ENCODE results near the gene DIAPH2.

The DIAPH2 gene

DNA sequence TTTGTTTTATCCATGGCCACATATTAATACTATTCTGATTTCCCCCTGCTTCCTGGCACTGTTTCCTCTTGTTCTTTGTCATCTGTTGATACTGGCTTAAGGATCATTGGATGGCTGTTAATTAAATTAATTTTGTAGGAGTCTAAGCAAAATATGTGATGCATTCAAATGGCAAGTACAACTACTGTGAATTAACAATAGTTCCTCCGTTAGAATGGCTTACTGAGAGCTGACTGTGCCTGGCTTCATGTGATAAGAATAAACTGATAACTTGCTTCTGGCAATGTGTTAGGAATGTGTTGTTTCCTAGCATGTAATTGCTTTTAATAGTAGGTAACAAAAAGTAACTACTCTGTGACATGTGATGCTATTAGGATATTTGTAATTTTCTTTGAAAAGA lies 297.5 kb downstream of the DIAPH2 start:
- no peak for DNase-seq

GRCh38 chrX:96984538-96984937 lies 299.9 kb downstream of the DIAPH2 start:
- no peak for DNase-seq

GRCh38 chrX:96985046-96985445 lies 300.4 kb downstream of the DIAPH2 start:
- no peak for DNase-seq

DNA sequence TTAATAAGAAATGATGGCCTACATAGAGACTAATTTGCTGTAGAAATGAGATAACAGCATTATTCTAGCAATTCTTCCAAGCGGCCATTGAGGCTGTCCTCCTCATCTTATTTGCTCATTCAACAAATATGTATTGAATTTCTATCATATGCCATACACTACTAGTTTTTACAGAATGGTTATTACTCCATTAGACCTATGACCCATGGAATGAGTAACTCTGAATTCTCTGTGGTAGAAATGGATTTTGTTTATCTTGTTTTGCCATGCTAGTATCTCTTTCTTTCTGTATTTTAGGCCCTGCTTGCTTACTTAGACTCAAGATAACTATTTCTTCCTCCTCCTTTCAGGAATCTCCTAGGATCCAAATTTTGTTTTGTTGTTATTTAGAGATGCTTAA lies 302.6 kb downstream of the DIAPH2 start:
- DNase-seq: no peak

DNA sequence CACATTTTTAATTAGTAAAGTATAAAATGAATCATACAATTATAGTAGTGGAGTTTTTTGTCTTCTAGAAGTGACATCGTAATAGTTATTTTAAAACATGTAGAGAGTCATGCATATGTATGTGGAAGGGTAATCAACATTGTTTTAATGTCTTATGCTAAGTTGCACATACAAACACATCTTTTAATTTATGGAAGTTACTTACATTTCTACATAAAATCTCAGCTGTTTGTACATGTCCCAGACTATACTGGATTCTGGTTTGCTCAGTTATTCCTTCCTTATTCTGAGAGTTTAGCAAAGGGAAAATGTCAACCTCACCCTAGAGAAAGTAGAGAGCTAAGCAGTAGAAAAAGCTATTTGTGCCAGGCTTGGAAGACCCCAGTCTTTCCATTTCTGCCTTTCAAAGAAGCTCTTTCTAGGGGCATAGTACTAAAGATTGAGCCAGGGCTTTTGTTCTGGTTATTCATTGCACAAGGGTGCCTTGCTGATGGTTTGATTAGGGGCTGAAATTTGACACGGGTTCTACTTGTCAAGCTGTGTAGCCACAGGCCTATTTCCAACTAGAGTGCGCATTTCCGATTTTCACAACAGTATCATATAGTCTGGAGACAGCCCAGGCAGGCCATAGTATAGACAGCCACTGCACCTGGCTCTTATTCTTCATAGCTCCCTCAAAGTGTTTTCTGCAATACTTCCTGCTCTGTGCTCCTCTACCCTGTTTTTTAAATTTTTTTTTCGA lies 305.4 kb downstream of the DIAPH2 start:
- DNase-seq: no peak

DNA sequence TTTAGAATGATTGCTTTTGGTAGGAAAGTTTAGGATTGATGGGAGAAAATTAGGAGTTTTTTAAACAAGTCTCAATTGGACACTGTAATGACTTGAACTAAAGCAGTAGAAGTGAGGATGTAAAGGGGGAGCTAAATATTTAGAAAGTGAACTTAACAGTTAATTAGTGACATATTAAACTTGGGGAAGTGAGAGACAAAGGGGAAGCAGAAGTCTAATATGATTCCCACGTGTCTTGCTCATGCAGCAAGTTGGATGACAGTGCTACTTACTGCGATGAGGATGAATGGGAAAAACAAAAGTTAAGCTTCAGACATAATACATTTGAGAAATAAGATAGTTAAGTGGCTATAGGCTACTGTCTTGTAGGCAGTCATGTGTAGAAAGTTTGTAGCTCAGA lies 309.5 kb downstream of the DIAPH2 start:
- no peak for DNase-seq

DNA sequence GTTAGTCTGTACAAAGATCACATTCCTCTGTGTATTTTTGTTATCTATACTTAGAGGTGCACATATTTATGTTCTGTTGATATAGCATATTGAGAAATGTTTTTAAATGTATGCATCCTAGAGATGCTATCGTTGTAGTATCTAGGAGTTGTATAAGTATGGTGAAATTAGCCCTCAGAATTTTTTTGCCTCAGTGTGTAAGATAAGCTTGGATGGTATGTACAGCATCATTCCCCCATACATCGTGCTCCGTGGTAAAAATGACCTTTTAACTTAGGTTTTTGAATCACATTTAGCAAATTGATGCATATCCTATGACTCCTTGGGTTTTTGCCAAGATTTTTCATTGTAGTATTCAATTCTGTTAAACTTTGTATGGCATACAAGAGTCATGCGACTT lies 312.6 kb downstream of the DIAPH2 start:
- DNase-seq: no peak

GRCh38 chrX:97000682-97001368 lies 316.2 kb downstream of the DIAPH2 start:
- no peak for DNase-seq

DNA sequence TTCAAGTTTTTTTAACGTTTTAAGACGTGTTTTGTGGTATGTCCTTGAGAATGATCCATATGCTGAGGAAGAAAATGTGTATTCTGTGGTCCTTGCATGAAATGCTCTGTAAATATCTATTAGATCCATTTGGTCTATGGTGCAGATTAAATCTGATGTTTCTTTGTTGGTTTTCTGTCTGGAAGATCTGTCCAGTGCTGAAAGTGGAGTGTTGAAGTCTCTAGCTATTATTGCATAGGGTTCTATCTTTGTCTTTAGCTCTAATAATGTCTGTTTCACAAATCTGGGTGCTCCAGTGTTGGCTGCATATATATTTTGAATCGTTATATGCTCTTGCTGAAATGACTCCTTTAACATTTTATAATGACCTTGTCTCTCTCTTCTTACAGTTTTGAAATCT lies 321.5 kb downstream of the DIAPH2 start:
- DNase-seq: no peak

GRCh38 chrX:97009391-97009790 lies 324.7 kb downstream of the DIAPH2 start:
- DNase-seq: no peak

DNA sequence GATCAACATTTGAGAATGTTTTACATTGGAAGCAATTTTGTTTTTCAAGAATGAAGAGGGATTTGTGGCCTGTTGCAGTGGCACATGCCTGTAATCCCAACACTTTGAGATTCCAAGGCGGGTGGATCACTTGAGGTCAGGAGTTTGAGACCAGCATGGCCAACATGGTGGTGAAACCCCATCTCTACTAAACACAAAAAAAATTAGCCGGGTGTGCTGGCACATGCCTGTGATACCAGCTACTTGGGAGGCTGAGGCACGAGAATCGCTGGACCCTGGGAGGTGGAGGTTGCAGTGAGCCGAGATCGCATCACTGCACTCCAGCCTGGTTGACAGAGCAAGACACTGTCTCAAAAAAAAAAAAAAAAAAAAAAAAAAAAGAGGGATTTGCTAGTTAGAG lies 326.9 kb downstream of the DIAPH2 start:
- no peak for DNase-seq

DNA sequence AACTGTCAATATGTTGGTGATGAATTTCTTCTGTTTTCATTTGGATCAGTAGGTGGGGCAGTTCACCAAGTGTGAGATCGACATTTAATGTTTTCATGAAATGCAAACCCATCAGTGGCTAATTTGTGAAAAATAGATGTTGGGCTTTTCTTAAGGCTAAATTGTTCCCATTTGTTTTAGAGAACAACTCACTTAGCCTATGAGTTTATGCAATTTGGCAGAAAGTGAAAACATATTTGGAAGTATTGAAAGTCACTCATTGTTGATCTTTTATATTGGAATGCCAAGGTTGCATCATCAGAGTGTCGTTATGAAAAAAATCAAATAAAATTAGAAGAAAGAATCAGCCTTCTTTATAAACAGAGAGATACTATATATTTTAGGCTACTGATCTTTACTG lies 331.5 kb downstream of the DIAPH2 start:
- no peak for DNase-seq

GRCh38 chrX:97021680-97022079 lies 337.0 kb downstream of the DIAPH2 start:
- no peak for DNase-seq

GRCh38 chrX:97026406-97026805 lies 341.8 kb downstream of the DIAPH2 start:
- no peak for DNase-seq

- DNase-seq: no peak
Measured at GRCh38 chrX:97027384-97027922, 342.8 kb downstream of the DIAPH2 start.

DNA sequence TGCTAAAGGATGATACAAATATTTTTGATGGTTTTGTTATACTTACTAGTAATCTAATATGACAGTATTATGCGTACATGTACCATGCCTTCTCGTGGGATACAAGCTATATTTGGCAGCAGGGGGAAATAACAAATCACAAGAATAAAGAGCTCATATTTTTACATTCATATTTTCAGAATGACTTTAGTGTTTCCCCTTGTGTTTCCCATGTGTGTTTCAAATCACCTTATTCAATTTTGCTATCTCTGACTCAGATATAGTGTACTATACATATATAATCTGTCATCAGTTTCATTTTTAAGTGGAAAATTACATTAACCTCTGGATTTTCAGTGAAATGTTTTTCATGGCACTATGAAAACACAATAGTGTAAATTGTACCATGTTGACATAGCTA lies 345.8 kb downstream of the DIAPH2 start:
- no peak for DNase-seq

DNA sequence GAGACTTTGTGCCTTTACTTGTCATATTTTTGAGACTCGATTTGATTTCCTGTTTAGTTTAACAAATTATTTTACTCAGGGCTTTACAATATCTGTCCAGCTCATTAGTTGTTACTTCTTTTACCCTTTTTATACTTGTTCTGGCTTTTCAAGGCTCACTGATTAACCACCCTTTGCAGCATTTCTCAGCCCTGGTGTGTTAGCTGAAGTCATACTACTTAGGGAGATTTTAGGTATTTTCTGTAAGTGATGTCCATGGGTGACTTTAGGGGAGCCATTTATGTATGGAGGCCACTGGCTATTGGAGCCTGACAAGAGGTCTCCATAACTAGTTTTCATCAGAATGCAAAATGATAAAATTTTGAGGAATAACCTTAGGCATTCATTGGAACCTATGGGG lies 346.3 kb downstream of the DIAPH2 start:
- no peak for DNase-seq

- no peak for DNase-seq
Measured at GRCh38 chrX:97039363-97040029, 354.9 kb downstream of the DIAPH2 start.

- no peak for DNase-seq
Measured at GRCh38 chrX:97045470-97045869, 360.8 kb downstream of the DIAPH2 start.

GRCh38 chrX:97046867-97047266 lies 362.2 kb downstream of the DIAPH2 start:
- DNase-seq: no peak

DNA sequence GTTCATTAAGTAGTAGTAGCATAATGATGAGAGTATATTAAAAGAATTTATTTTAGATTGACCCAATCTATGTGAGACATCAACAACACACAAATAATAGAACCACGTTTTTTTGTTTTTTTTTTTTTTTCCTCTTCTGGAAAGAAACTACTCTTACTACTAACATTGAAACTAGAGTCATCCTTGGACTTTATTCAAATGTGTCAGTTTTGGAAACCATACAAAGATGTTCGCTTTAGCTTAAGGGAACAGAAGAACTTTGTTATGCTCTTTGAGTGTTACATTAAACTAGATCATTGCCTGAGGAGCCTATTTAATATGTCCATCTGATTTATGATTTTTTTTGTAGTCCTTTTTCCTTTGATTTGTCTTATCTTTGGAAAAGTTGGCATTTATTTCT lies 365.8 kb downstream of the DIAPH2 start:
- no peak for DNase-seq

- DNase-seq: no peak
Measured at GRCh38 chrX:97057349-97057909, 372.8 kb downstream of the DIAPH2 start.

- DNase-seq: no peak
Measured at GRCh38 chrX:97060020-97060419, 375.4 kb downstream of the DIAPH2 start.

- DNase-seq: no peak
Measured at GRCh38 chrX:97065066-97065465, 380.4 kb downstream of the DIAPH2 start.
